Measurements from ENCODE around the gene ZNF768. TPM values are rescaled to one million over a fixed set of nuclear protein-coding genes. Genes with fewer than 3 reads are reported as not detected.
A peak's percentile ranks its signal among the peaks of the same experiment; 100 is the strongest.

ZNF768 gene
- total and polyA plus RNA-seq, 2 donors (not counting 1 experiment from before 2014, with no cell fraction given), result 8.2 to 23.9 TPM

GRCh38 chr16:30533748-30534367, 7.5 kb upstream of the ZNF768 start:
- Histone ChIP-seq H3K79me2 (ENCODE audit: control insufficient read depth, insufficient read depth, low read length) (no peaks in the 10 kb centered on the region), H4K20me1 (ENCODE audit: control insufficient read depth, extremely low read depth, insufficient read depth, low read length) (no peaks in the 10 kb centered on the region), H3K27ac (ENCODE audit: insufficient read depth, low read length) (peak overlapping the region; percentile 87), H3K9ac (ENCODE audit: insufficient read depth, low read length) (peak overlapping the region; percentile 88), H2AFZ (ENCODE audit: low read length) (peak overlapping the region; percentile 95), H3K9me3 (ENCODE audit: control insufficient read depth, insufficient read depth, low read depth, low read length) (no peaks in the 10 kb centered on the region), H3K4me2 (ENCODE audit: extremely low read depth, insufficient read depth, low read length) (peak overlapping the region; percentile 97), H3K4me3 (replicated peaks in 1 of 4; ENCODE audit: control extremely low read depth in 1 of 4, insufficient read depth in 1 of 4, low read depth in 3 of 4, low read length in 4 of 4) (peak overlapping the region; percentile 67 to 95 (median 70)), H3K27me3 (ENCODE audit: control insufficient read depth, insufficient read depth, low read length) (no peaks in the 10 kb centered on the region), H3K36me3 (ENCODE audit: control insufficient read depth, insufficient read depth, low read length) (peaks cover 1% of the 10 kb centered on the region), H3K4me1 (ENCODE audit: control insufficient read depth, extremely low read depth, insufficient read depth, low read length) (peaks cover 6% of the 10 kb centered on the region)
- DNase-seq (ENCODE audit: low read depth in 2 of 2), result no peak
- TF ChIP-seq CTCF (conservative IDR thresholded peaks at IDR 0.05 in 1 of 2, IDR thresholded peaks at IDR 0.05 in 1 of 2; ENCODE audit: low read depth in 1 of 2, low read length in 2 of 2) (no peak), EZH2 (IDR thresholded peaks at IDR 0.05; ENCODE audit: low read length, missing control alignments) (no peak)

GRCh38 chr16:30533146-30533522, 6.8 kb upstream of the ZNF768 start:
- Histone ChIP-seq H3K4me3 (replicated peaks in 1 of 4; ENCODE audit: control extremely low read depth in 1 of 4, insufficient read depth in 1 of 4, low read depth in 3 of 4, low read length in 4 of 4) (no peak overlapping the region), H2AFZ (ENCODE audit: low read length) (no peak overlapping the region), H3K9ac (ENCODE audit: insufficient read depth, low read length) (no peak overlapping the region), H3K27me3 (ENCODE audit: control insufficient read depth, insufficient read depth, low read length) (no peaks in the 10 kb centered on the region), H3K4me1 (ENCODE audit: control insufficient read depth, extremely low read depth, insufficient read depth, low read length) (peaks cover 6% of the 10 kb centered on the region), H3K79me2 (ENCODE audit: control insufficient read depth, insufficient read depth, low read length) (no peaks in the 10 kb centered on the region), H3K36me3 (ENCODE audit: control insufficient read depth, insufficient read depth, low read length) (peaks cover 1% of the 10 kb centered on the region), H4K20me1 (ENCODE audit: control insufficient read depth, extremely low read depth, insufficient read depth, low read length) (no peaks in the 10 kb centered on the region), H3K27ac (ENCODE audit: insufficient read depth, low read length) (no peak overlapping the region), H3K4me2 (ENCODE audit: extremely low read depth, insufficient read depth, low read length) (no peak overlapping the region), H3K9me3 (ENCODE audit: control insufficient read depth, insufficient read depth, low read depth, low read length) (no peaks in the 10 kb centered on the region)
- TF ChIP-seq CTCF (conservative IDR thresholded peaks at IDR 0.05 in 1 of 2, IDR thresholded peaks at IDR 0.05 in 1 of 2; ENCODE audit: low read depth in 1 of 2, low read length in 2 of 2) (no peak), EZH2 (IDR thresholded peaks at IDR 0.05; ENCODE audit: low read length, missing control alignments) (no peak)
- no peak for DNase-seq (ENCODE audit: low read depth in 2 of 2)

GRCh38 chr16:30532285-30533145, 6.1 kb upstream of the ZNF768 start:
- Histone ChIP-seq H3K4me1 (ENCODE audit: control insufficient read depth, extremely low read depth, insufficient read depth, low read length) (peaks cover 8% of the 10 kb centered on the region), H3K27ac (ENCODE audit: insufficient read depth, low read length) (no peak overlapping the region), H2AFZ (ENCODE audit: low read length) (no peak overlapping the region), H3K9me3 (ENCODE audit: control insufficient read depth, insufficient read depth, low read depth, low read length) (no peaks in the 10 kb centered on the region), H3K4me2 (ENCODE audit: extremely low read depth, insufficient read depth, low read length) (no peak overlapping the region), H4K20me1 (ENCODE audit: control insufficient read depth, extremely low read depth, insufficient read depth, low read length) (no peaks in the 10 kb centered on the region), H3K36me3 (ENCODE audit: control insufficient read depth, insufficient read depth, low read length) (peaks cover 1% of the 10 kb centered on the region), H3K79me2 (ENCODE audit: control insufficient read depth, insufficient read depth, low read length) (no peaks in the 10 kb centered on the region), H3K27me3 (ENCODE audit: control insufficient read depth, insufficient read depth, low read length) (no peaks in the 10 kb centered on the region), H3K4me3 (replicated peaks in 1 of 4; ENCODE audit: control extremely low read depth in 1 of 4, insufficient read depth in 1 of 4, low read depth in 3 of 4, low read length in 4 of 4) (no peak overlapping the region), H3K9ac (ENCODE audit: insufficient read depth, low read length) (no peak overlapping the region)
- DNase-seq (ENCODE audit: low read depth in 2 of 2), result no peak
- no peak for TF ChIP-seq EZH2 (IDR thresholded peaks at IDR 0.05; ENCODE audit: low read length, missing control alignments)
- no peak for TF ChIP-seq CTCF (conservative IDR thresholded peaks at IDR 0.05 in 1 of 2, IDR thresholded peaks at IDR 0.05 in 1 of 2; ENCODE audit: low read depth in 1 of 2, low read length in 2 of 2)
